GM04504 (cell line): ENCODE results near the gene PCDHGB7.
"Not testable (repeated sequence)": the region's sequence is repeated elsewhere in the genome, so short reads cannot be mapped to it uniquely, and the experiment has no call there.

ENCODE experiments used
- DNase-seq: peaks from one replicate; pipeline ENCODE4 v3.0.0-alpha.2; 2012; ENCODE audit warnings: low read depth

Gene PCDHGB7

GRCh38 chr5:141430332-141431113, 13.0 kb downstream of the PCDHGB7 start, which contains the start of gene PCDHGA12:
Gene PCDHGA12, plus strand, starts transcription at chr5:141430507. Its CDS starts 253 bp downstream, at chr5:141430760.
- peak; percentile 68 for DNase-seq

GRCh38 chr5:141431286-141431685, 13.8 kb downstream of the PCDHGB7 start:
- no peak for DNase-seq

DNA sequence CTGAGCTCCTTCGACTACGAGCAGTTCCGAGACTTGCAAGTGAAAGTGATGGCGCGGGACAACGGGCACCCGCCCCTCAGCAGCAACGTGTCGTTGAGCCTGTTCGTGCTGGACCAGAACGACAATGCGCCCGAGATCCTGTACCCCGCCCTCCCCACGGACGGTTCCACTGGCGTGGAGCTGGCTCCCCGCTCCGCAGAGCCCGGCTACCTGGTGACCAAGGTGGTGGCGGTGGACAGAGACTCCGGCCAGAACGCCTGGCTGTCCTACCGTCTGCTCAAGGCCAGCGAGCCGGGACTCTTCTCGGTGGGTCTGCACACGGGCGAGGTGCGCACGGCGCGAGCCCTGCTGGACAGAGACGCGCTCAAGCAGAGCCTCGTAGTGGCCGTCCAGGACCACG, 14.8 kb downstream of the PCDHGB7 start:
- DNase-seq = not testable (repeated sequence)

- DNase-seq = not testable (repeated sequence)
These were observed 15.2 kb downstream of the PCDHGB7 start for GRCh38 chr5:141432726-141433125.

DNA sequence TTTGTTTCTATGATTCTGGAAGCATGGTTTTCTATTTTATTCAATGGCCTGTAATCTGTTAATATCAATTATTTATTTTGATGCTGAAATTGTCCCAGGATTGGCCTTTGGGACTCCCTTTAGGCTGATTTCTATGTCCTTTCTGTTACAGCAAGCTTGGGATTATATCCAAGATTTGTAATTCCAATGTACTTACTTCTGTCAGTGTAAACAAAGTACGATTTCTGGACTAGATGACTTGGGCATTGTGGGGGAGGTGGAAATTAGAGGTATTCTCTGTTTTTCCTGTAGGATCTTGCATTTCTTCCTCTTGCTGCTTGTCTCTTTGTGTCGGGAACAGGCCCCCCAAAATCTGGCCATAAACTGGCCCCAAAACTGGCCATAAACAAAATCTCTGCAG, 16.5 kb downstream of the PCDHGB7 start:
- DNase-seq = no peak

DNA sequence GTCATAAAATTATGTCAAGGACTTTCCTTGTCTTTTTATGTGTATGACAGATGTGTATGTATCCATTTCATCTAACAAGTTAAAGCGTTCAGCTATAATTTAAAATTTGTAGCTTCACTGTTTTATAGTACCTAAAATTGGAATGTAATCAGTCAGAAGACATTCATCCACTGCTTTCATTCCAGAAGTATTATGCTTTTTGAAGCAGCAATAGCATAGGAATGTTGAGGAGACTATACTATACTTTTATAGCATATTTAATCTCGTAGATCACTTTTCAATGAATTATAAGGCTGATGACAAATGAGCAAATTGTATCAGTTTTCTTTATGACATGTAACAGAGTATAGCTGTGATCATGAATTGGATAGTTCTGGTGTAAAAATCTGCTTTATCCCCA, 19.7 kb downstream of the PCDHGB7 start:
- DNase-seq = no peak

DNA sequence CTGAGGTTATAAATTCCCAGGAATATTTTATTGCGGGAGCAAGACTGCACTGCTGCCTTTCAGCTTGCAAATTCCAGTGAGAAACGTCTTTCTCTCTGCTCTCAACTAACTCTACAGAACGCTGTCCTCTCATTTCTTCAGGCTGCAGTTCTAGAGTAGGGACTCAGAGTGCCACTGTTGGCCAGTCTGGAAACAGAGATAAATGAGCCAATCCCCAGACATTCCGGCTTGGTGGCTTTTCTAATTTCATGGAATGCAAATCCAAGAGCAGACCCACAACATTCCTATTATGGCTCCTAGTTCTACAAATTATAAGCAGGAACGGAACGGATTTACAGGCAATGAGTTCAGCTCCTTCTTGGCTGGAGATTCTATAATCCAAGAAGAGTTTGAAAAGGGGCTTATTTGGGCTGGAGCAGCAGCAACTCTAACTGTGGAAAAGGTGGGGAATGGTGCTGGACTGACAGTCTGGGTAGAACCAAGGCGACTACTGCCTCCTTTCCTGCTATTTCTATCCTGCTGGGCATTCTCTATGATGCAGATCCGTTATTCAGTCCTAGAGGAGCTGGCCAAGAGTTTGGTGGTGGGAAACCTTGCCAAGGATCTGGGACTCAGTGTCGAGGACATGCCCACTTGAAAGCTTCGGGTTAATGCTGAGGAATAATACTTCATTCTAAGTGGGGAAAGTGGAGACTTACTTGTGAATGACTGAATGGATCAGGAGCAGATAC, 22.1 kb downstream of the PCDHGB7 start:
- DNase-seq = no peak

GRCh38 chr5:141440341-141440740, 22.9 kb downstream of the PCDHGB7 start:
- no peak for DNase-seq

DNA sequence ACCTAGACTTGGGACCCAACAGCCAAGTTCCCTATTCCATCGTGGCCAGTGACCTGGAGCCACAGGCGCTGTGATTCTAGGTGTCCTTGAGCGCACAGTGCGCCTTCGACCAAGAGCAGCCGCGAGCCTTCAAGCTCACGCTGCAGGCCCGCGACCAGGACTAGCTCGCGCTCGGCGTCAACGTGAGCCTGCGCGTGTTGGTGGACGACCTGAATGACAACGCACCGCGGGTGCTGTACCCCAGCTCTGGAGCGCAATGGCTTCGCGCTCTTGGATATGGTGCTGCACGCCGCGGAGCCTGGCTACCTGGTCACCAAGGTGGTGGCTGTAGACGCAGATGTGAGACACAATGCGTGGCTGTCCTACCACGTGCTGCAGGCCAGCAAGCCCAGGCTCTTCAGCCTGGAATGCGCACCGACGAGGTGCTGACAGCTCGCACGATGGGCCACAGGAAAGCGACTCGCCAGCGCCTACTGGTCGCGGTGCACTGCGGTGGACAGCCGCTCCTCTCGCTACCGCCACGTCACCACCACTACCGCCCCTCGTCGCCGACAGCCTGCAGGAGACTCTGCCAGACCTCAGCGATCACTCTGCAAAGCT, 24.2 kb downstream of the PCDHGB7 start:
- no peak for DNase-seq

- DNase-seq = no peak
These were observed 47.9 kb downstream of the PCDHGB7 start for GRCh38 chr5:141465351-141465750.
